OCI-LY7 (cell line): ENCODE results near the gene GAS2L2. TPM values are rescaled to one million over a fixed set of nuclear protein-coding genes. Genes with fewer than 3 reads are reported as not detected.

ENCODE experiments used
- BruUV-seq: library from RNA; stranded (reverse); fragments of 400-500 nt; replicated peaks from 2 replicates; lab custom pipeline; 2021; lab: Mats Ljungman, UMichigan
- CTCF ChIA-PET: fragments of 300-600 bp; sonication (Branson Sonifier 250); formaldehyde crosslinking; loops from one replicate; lab custom pipeline; 2022; ENCODE audit warnings: antibody characterized with exemption; ENCODE audit not compliant: unreplicated experiment; lab: Charles Lee
- POLR2A ChIA-PET: fragments of 300-600 bp; sonication (Branson Sonifier 250); formaldehyde crosslinking; loops from one replicate; lab custom pipeline; 2022; ENCODE audit warnings: antibody characterized with exemption; lab: Charles Lee
- DNase-seq: peaks from one replicate; pipeline ENCODE4 v3.0.0-alpha.2; 2015; ENCODE audit warnings: low spot score
- H2AFZ ChIP-seq: fragments of 200-600 bp; sonication (generic), shearing (Covaris generic); 2 replicates; pipeline ENCODE4 v1.6.1; 2014; ENCODE audit warnings: mild to moderate bottlenecking, antibody characterized with exemption, low read length, moderate library complexity
- H3K27ac ChIP-seq: fragments of 200-600 bp; sonication (generic); 2 replicates; pipeline ENCODE4 v1.5.1; 2014; ENCODE audit warnings: mixed run types, low read depth, mild to moderate bottlenecking, moderate library complexity, low read length, inconsistent platforms; ENCODE audit not compliant: poor library complexity, severe bottlenecking
- H3K36me3 ChIP-seq: fragments of 200-600 bp; sonication (generic); 2 replicates; pipeline ENCODE4 v1.6.1; 2014; ENCODE audit warnings: mild to moderate bottlenecking, antibody characterized with exemption, low read length, moderate library complexity, mixed read lengths; ENCODE audit not compliant: insufficient read depth
- H3K4me1 ChIP-seq: fragments of 200-600 bp; sonication (generic); 2 replicates; pipeline ENCODE4 v1.5.1; 2014; ENCODE audit warnings: mild to moderate bottlenecking, low read length; ENCODE audit not compliant: insufficient read depth, poor library complexity, severe bottlenecking
- H3K4me2 ChIP-seq: fragments of 200-600 bp; sonication (generic); 2 replicates; pipeline ENCODE4 v1.6.1; 2014; ENCODE audit warnings: mild to moderate bottlenecking, low read length
- H3K4me3 ChIP-seq: fragments of 200-600 bp; sonication (generic); 2 replicates; pipeline ENCODE4 v1.5.1; 2014; ENCODE audit warnings: mild to moderate bottlenecking, low read depth, low read length; ENCODE audit not compliant: poor library complexity, severe bottlenecking
- H3K79me2 ChIP-seq: fragments of 200-600 bp; sonication (generic); 2 replicates; pipeline ENCODE4 v1.6.1; 2016; ENCODE audit warnings: low read depth, mild to moderate bottlenecking, low read length, moderate library complexity, mixed read lengths; ENCODE audit not compliant: insufficient read depth
- H3K9me2 ChIP-seq: fragments of 200-600 bp; sonication (generic); 2 replicates; pipeline ENCODE4 v1.6.1; 2016; ENCODE audit warnings: mild to moderate bottlenecking, low read length, mixed read lengths; ENCODE audit not compliant: insufficient read depth
- H3K9me3 ChIP-seq: fragments of 200-600 bp; sonication (generic); 2 replicates; pipeline ENCODE4 v1.6.1; 2014; ENCODE audit warnings: mild to moderate bottlenecking, mixed run types, low read length, mixed read lengths
- H4K20me1 ChIP-seq: fragments of 200-600 bp; sonication (generic); 2 replicates; pipeline ENCODE4 v1.6.1; 2014; ENCODE audit warnings: mild to moderate bottlenecking, antibody characterized with exemption, low read length, moderate library complexity, mixed read lengths; ENCODE audit not compliant: insufficient read depth
- EZH2phosphoT487 ChIP-seq: fragments of 200-600 bp; sonication (generic); IDR thresholded peaks from 2 replicates; pipeline ENCODE4 v1.6.1; 2018; ENCODE audit warnings: low read depth, borderline replicate concordance, mild to moderate bottlenecking, mixed run types, antibody characterized with exemption, low read length, moderate library complexity, mixed read lengths
- intact Hi-C: fragments of 100-400 bp; cut with micrococcal nuclease; formaldehyde crosslinking; loops from one replicate; pipeline ENCODE4 v1.10.0; 2022; ENCODE audit not compliant: unreplicated experiment
- total RNA-seq, 2 experiments: library from RNA; depleted of rRNA in 1 of 2; stranded (reverse); fragments of >200 nt in 1 of 2; shearing (Covaris generic) in 1 of 2; gene quantifications; 2 replicates each; pipeline ENCODE4 v1.2.3, GENCODE V29; 2014 to 2022
- TF ChIP-seq, protein P1 (sequence below): fragments of 200-600 bp; sonication (generic); conservative IDR thresholded peaks from 2 replicates; pipeline ENCODE4 v1.5.1; 2014; ENCODE audit warnings: mild to moderate bottlenecking, antibody characterized with exemption, low read length, moderate library complexity, mixed read lengths

GAS2L2 gene
- total RNA-seq, 2 experiments from 2014 or later, result 0.21 TPM; not detected in 1

DNA sequence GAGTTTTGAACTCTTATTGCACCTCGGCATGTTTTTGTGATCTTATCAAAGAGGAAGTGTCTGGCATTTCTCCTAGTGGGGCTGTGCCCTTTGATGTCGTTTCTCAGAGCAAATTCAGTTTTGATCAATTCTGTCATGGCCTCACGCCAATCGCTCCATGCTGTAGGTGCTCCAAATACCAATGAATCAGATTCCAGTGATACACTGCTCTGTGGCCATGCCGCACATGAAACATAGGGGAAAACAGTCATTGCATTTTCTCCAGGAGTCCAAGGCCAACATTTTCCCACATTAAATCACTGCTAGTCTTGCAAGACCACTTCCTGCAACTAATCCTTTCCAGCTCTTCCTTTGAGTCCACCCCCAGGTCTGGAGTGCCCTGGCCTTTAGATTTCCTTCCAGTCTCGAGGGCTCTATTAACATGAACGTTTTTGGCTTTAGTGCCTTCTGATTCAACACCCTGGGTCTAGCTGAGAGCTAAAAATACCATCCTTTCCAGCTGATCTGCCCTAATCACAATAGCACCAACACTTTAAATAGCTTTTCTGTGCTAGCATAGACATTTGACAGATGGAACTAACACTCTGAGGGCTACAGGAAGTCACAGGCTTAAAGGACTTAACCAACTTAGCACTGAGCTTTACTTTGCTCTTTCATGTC lies 39.8 kb downstream of the GAS2L2 start:
- peaks cover 25% of the 10 kb centered on the region for H3K4me1 ChIP-seq
- H4K20me1 ChIP-seq, result 0 out of 2 replicates have a peak, but pooled peaks cover 3% of the 10 kb centered on the region
- no peak for DNase-seq
- H3K9me3 ChIP-seq, result no peaks in the 10 kb centered on the region
- intact Hi-C loops, result no loop called here
- H3K79me2 ChIP-seq, result no peaks in the 10 kb centered on the region
- H3K4me3 ChIP-seq, result no peak overlapping the region
- ChIA-PET CTCF (no interaction called here), POLR2A (no interaction called here)
- H3K27ac ChIP-seq, result no peak overlapping the region
- no peak overlapping the region for H3K4me2 ChIP-seq
- H3K9me2 ChIP-seq, result no peaks in the 10 kb centered on the region
- H2AFZ ChIP-seq, result no peak overlapping the region
- H3K36me3 ChIP-seq, result peaks cover 45% of the 10 kb centered on the region
- no peak for TF ChIP-seq EZH2phosphoT487
- TF ChIP-seq, protein P1, sequence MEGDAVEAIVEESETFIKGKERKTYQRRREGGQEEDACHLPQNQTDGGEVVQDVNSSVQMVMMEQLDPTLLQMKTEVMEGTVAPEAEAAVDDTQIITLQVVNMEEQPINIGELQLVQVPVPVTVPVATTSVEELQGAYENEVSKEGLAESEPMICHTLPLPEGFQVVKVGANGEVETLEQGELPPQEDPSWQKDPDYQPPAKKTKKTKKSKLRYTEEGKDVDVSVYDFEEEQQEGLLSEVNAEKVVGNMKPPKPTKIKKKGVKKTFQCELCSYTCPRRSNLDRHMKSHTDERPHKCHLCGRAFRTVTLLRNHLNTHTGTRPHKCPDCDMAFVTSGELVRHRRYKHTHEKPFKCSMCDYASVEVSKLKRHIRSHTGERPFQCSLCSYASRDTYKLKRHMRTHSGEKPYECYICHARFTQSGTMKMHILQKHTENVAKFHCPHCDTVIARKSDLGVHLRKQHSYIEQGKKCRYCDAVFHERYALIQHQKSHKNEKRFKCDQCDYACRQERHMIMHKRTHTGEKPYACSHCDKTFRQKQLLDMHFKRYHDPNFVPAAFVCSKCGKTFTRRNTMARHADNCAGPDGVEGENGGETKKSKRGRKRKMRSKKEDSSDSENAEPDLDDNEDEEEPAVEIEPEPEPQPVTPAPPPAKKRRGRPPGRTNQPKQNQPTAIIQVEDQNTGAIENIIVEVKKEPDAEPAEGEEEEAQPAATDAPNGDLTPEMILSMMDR, result no peak
- BruUV-seq, result no TSS peak

DNA sequence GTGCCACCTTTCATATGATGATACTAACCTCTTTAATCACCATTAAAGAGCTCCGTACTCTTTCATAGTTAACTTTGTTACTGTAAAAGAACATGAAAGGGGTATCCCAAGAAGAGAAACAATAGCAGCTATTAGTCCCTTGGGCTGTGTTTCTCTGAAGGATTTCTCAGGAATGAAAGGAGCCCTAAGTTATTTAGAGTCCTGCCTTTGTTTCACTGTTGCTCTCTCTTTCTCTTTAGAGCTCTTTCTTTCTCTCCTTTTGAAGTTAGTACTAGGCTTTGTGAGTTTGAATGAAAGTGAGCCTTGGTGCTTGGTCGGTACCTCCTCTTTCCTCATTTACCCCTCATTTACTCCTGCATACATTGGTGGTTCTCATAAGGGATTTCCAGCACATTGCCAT lies 42.1 kb downstream of the GAS2L2 start:
- Histone ChIP-seq H3K4me3 (no peak overlapping the region), H3K9me3 (no peaks in the 10 kb centered on the region), H3K27ac (no peak overlapping the region), H3K4me2 (no peak overlapping the region), H3K4me1 (peaks cover 33% of the 10 kb centered on the region), H3K36me3 (peaks cover 29% of the 10 kb centered on the region), H2AFZ (no peak overlapping the region), H4K20me1 (0 out of 2 replicates have a peak, but pooled peaks cover 3% of the 10 kb centered on the region), H3K9me2 (no peaks in the 10 kb centered on the region), H3K79me2 (no peaks in the 10 kb centered on the region)
- DNase-seq, result no peak
- CTCF ChIA-PET, result no interaction called here
- TF ChIP-seq, protein P1, result no peak
- TF ChIP-seq EZH2phosphoT487, result no peak
- intact Hi-C loops, result no loop called here
- POLR2A ChIA-PET, result interaction anchor here (0.6 to 1.9 kb wide), 3 partner anchors 26 to 49 kb away, joined by 3 to 6 read pairs (median 4); no protein-coding TSS in a partner anchor
- no TSS peak for BruUV-seq

DNA sequence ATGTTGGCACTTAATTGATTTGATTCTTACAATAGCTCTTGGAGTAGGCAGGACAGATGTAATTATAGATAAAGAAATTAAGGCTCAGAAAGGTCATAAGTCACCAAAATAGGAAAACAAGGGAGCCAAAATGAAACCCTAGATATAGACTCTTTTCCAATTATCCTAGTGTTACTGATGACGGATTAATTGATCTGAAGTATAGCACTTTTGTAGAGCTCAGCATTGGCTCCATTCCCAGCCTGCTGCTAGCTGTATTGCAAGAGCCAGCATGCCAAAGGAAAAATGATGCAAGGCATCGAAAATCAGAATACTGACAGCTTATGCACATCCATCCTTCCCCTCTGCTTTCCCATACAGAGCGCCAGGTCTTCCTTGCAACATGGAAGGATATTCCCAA lies 43.2 kb downstream of the GAS2L2 start:
- no peak for TF ChIP-seq EZH2phosphoT487
- TF ChIP-seq, protein P1, result no peak
- no peak overlapping the region for H3K4me3 ChIP-seq
- BruUV-seq, result no TSS peak
- peak overlapping the region; percentile 66 for H3K27ac ChIP-seq
- H2AFZ ChIP-seq, result no peak overlapping the region
- intact Hi-C loops, result no loop called here
- H3K9me2 ChIP-seq, result no peaks in the 10 kb centered on the region
- H3K4me2 ChIP-seq, result peak overlapping the region; percentile 70
- H3K79me2 ChIP-seq, result no peaks in the 10 kb centered on the region
- peaks cover 33% of the 10 kb centered on the region for H3K4me1 ChIP-seq
- POLR2A ChIA-PET, result interaction anchor here (0.6 to 1.9 kb wide), 2 partner anchors 44 to 111 kb away, joined by 3 to 6 read pairs; no protein-coding TSS in a partner anchor
- no peak for DNase-seq
- H3K9me3 ChIP-seq, result no peaks in the 10 kb centered on the region
- H4K20me1 ChIP-seq, result no peaks in the 10 kb centered on the region
- CTCF ChIA-PET, result no interaction called here
- peaks cover 24% of the 10 kb centered on the region for H3K36me3 ChIP-seq
